ENCODE measurements around the gene THBS2.
A peak's percentile ranks its signal among the peaks of the same experiment; 100 is the strongest.
"Not testable (repeated sequence)": the region's sequence is repeated elsewhere in the genome, so short reads cannot be mapped to it uniquely, and the experiment has no call there.

The THBS2 gene

GRCh38 chr6:169253337-169254238 is at the start of gene THBS2:
Gene THBS2 (minus strand): TSS chr6:169253846. CDS start chr6:169250784, 3,062 bp downstream.
- DNase-seq = no peak

GRCh38 chr6:169302716-169303115 is 49.1 kb upstream of the THBS2 start:
- DNase-seq = no peak

GRCh38 chr6:169302255-169302654 is 48.6 kb upstream of the THBS2 start:
- DNase-seq = no peak

- DNase-seq = no peak
Measured at GRCh38 chr6:169300916-169301315, 47.3 kb upstream of the THBS2 start.

- not testable (repeated sequence) for DNase-seq
Measured at GRCh38 chr6:169298626-169299025, 45.0 kb upstream of the THBS2 start.

- no peak for DNase-seq
Measured at GRCh38 chr6:169296622-169297021, 43.0 kb upstream of the THBS2 start.

GRCh38 chr6:169296170-169296569 is 42.5 kb upstream of the THBS2 start:
- DNase-seq = no peak

- DNase-seq = peak in 2 of 3 donors; percentile 32 to 49
Measured at GRCh38 chr6:169293196-169293595, 39.5 kb upstream of the THBS2 start.

- DNase-seq = peak; percentile 84 to 91 (median 91)
Measured at GRCh38 chr6:169292338-169293124, 38.9 kb upstream of the THBS2 start.

GRCh38 chr6:169291646-169292337 is 38.1 kb upstream of the THBS2 start:
- DNase-seq = no peak

GRCh38 chr6:169291148-169291547 is 37.5 kb upstream of the THBS2 start:
- no peak for DNase-seq

GRCh38 chr6:169289619-169290339 is 36.1 kb upstream of the THBS2 start:
- peak; percentile 72 to 81 (median 76) for DNase-seq

- no peak for DNase-seq
Measured at GRCh38 chr6:169289257-169289618, 35.6 kb upstream of the THBS2 start.

GRCh38 chr6:169288591-169288990 is 34.9 kb upstream of the THBS2 start:
- DNase-seq = peak; percentile 59 to 68 (median 66)

- no peak for DNase-seq
Measured at GRCh38 chr6:169287675-169288074, 34.0 kb upstream of the THBS2 start.

GRCh38 chr6:169286961-169287360 is 33.3 kb upstream of the THBS2 start:
- DNase-seq = no peak

GRCh38 chr6:169285165-169285564 is 31.5 kb upstream of the THBS2 start:
- no peak for DNase-seq

GRCh38 chr6:169283924-169284323 is 30.3 kb upstream of the THBS2 start:
- no peak for DNase-seq

GRCh38 chr6:169282043-169282442 is 28.4 kb upstream of the THBS2 start:
- DNase-seq = no peak

GRCh38 chr6:169277619-169278018 is 24.0 kb upstream of the THBS2 start:
- DNase-seq = no peak

GRCh38 chr6:169274781-169275180 is 21.1 kb upstream of the THBS2 start:
- DNase-seq = no peak

GRCh38 chr6:169273511-169273910 is 19.9 kb upstream of the THBS2 start:
- no peak for DNase-seq

GRCh38 chr6:169271877-169272216 is 18.2 kb upstream of the THBS2 start:
- no peak for DNase-seq

Data from suppressor macrophage treated with lipopolysaccharide for 1 hour (primary cell).